GM12878 (cell line): Measurements from ENCODE around the gene XCR1. TPM values are rescaled to one million over a fixed set of nuclear protein-coding genes. Genes with fewer than 3 reads are reported as not detected.

ENCODE experiments used
- ESRRA ChIP-seq: IDR thresholded peaks from 2 replicates; pipeline ENCODE4 v1.6.1; 2012; ENCODE audit warnings: mild to moderate bottlenecking, low read length, improper control_type of control experiment
- GABPA ChIP-seq: IDR thresholded peaks from 2 replicates; pipeline ENCODE4 v1.6.1; 2014; ENCODE audit warnings: antibody characterized with exemption, low read depth, mild to moderate bottlenecking, inconsistent platforms
- MTA3 ChIP-seq: IDR thresholded peaks from 2 replicates; pipeline ENCODE4 v1.6.1; 2012; ENCODE audit warnings: low read length, inconsistent platforms, borderline replicate concordance
- MXI1 ChIP-seq: fragments of 150-350 bp; IDR thresholded peaks from 2 replicates; pipeline ENCODE4 v1.6.1; 2011; ENCODE audit warnings: low read depth, mild to moderate bottlenecking, inconsistent platforms, low read length, improper control_type of control experiment
- NRF1 ChIP-seq: conservative IDR thresholded peaks from 2 replicates; pipeline ENCODE4 v1.6.1; 2011; ENCODE audit warnings: mild to moderate bottlenecking, low read depth, low read length, improper control_type of control experiment
- POLR2A ChIP-seq: IDR thresholded peaks from 2 replicates; pipeline ENCODE4 v1.6.1; 2011; ENCODE audit warnings: low read depth, mild to moderate bottlenecking, low read length
- POLR2AphosphoS5 ChIP-seq: IDR thresholded peaks from 2 replicates; pipeline ENCODE4 v1.6.1; 2011; ENCODE audit warnings: mild to moderate bottlenecking, low read length, inconsistent platforms
- RAD21 ChIP-seq: IDR thresholded peaks from 2 replicates; pipeline ENCODE4 v1.6.1; 2011; ENCODE audit warnings: mild to moderate bottlenecking, low read depth, low read length, moderate library complexity; ENCODE audit not compliant: insufficient read depth
- SIX5 ChIP-seq: IDR thresholded peaks from 2 replicates; pipeline ENCODE4 v1.6.1; 2011; ENCODE audit warnings: mild to moderate bottlenecking, low read depth, low read length, moderate library complexity; ENCODE audit not compliant: severe bottlenecking
- polyA plus RNA-seq, 11 experiments: library from polyadenylated mRNA; depleted of rRNA in 4 of 11; unstranded in 6 of 11; stranded (reverse) in 5 of 11; fragments of >200 nt; fragmentation: Nextera tagmentation in 4 of 11; fragmentation: Illumina TruSeq in 1 of 11; extraction: Ambion mirVana in 4 of 11; extraction: Trizol in 1 of 11; gene quantifications; 1 replicate in 1 of 11; 2 replicates in 10 of 11; pipeline versions ENCODE4 v1.2.1 to v1.2.3, GENCODE V29; 2011 to 2016; ENCODE audit warnings: inconsistent platforms in 2 of 11, missing spikeins in 2 of 11, low read depth in 1 of 11
- total RNA-seq, 4 experiments: library from RNA; depleted of rRNA in 3 of 4; stranded (reverse); fragments of >200 nt in 3 of 4; fragmentation: Illumina TruSeq in 1 of 4; extraction: Trizol in 1 of 4; gene quantifications; 2 replicates each; pipeline versions ENCODE4 v1.2.1 to v1.2.3, GENCODE V29; 2013 to 2021
- TF ChIP-seq, protein P1 (sequence below): fragments of 450-650 bp; IDR thresholded peaks from 2 replicates; pipeline ENCODE4 v1.6.1; 2016; ENCODE audit warnings: mild to moderate bottlenecking, moderate library complexity, borderline replicate concordance

The XCR1 gene
- total and polyA plus RNA-seq, 10 of the 15 experiments (the other 5 are each of a cell fraction or from before 2014, with no cell fraction given), result 0.02 to 0.29 (median 0.13) TPM; not detected in 2

DNA sequence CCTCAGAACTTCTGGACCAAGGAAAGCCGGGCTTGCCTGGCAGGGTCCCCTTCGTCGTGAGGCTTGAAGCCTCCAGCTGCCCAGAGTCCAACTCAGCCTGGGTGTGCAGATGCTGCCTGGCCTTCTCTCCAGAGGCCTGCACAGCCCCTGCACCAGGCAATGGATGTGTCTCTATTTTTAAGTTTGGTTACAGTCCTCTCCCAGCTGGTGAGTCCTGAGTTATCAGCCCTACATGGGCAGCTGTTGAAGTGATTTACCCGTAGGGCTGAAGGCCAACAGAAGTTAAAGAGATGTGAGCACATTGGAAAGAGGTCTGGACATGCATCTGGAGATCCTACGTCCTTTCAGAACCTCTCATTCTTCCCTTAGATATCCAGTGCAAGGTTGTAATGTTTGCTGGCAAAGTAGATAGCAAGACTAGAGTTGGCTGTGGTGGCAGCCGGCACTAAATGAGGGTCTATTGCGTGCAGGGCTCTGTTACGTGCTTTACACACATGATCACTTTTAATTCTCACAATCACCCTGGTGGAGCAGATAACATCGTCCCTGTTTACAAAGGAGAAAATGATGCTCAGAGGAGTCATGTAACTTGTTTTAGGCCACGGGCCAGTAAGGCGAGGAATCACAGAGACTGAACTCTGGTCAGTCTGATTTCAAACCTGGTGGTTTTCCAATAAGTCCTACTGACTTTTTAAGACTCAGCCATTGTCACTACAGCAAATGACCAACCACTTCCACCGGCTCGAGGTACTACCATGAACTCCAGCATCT, 41.6 kb downstream of the XCR1 start (continued):
- TF ChIP-seq, protein P1, sequence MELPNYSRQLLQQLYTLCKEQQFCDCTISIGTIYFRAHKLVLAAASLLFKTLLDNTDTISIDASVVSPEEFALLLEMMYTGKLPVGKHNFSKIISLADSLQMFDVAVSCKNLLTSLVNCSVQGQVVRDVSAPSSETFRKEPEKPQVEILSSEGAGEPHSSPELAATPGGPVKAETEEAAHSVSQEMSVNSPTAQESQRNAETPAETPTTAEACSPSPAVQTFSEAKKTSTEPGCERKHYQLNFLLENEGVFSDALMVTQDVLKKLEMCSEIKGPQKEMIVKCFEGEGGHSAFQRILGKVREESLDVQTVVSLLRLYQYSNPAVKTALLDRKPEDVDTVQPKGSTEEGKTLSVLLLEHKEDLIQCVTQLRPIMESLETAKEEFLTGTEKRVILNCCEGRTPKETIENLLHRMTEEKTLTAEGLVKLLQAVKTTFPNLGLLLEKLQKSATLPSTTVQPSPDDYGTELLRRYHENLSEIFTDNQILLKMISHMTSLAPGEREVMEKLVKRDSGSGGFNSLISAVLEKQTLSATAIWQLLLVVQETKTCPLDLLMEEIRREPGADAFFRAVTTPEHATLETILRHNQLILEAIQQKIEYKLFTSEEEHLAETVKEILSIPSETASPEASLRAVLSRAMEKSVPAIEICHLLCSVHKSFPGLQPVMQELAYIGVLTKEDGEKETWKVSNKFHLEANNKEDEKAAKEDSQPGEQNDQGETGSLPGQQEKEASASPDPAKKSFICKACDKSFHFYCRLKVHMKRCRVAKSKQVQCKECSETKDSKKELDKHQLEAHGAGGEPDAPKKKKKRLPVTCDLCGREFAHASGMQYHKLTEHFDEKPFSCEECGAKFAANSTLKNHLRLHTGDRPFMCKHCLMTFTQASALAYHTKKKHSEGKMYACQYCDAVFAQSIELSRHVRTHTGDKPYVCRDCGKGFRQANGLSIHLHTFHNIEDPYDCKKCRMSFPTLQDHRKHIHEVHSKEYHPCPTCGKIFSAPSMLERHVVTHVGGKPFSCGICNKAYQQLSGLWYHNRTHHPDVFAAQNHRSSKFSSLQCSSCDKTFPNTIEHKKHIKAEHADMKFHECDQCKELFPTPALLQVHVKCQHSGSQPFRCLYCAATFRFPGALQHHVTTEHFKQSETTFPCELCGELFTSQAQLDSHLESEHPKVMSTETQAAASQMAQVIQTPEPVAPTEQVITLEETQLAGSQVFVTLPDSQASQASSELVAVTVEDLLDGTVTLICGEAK, result no peak
- TF ChIP-seq MTA3, result no peak
- no peak for TF ChIP-seq POLR2A
- no peak for TF ChIP-seq SIX5
- no peak for TF ChIP-seq NRF1
- TF ChIP-seq ESRRA, result no peak
- TF ChIP-seq POLR2AphosphoS5, result no peak
- no peak for TF ChIP-seq GABPA
- no peak for TF ChIP-seq RAD21
- TF ChIP-seq MXI1, result no peak
